Skin of body (tissue), 2 donors: ENCODE results near the gene VWC2. TPM values are rescaled to one million over a fixed set of nuclear protein-coding genes. Genes with fewer than 3 reads are reported as not detected.

ENCODE experiments used
- DNase-seq: peaks from one replicate; lab custom pipeline; 2025; lab: John Stamatoyannopoulos, UW
- total RNA-seq: library from RNA; depleted of rRNA; stranded (reverse); fragments of >200 nt; gene quantifications from one replicate; pipeline ENCODE4 v1.2.3, GENCODE V29; 2014

The VWC2 gene
- total RNA-seq, 1 donor from 2014 or later = 0.49 TPM

DNA sequence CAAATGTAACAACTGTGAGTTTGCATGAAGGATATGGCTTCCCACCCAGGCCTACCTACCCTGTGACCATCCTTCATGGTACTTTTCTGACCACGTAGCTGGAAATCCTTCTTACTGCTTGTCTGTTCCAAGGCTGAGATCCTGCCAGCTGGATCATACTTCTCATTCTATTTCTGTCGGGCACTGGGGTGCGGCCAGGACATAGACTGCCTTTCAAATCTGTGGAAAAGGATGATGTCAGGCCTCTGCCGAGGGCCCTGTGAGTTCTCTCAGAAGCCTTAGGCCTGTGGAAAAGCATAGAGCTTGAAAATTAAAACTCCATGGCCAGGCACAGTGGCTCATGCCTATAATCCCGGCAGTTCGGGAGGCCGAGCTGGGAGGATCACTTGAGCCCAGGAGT lies 10.0 kb downstream of the VWC2 start:
- no peak for DNase-seq

DNA sequence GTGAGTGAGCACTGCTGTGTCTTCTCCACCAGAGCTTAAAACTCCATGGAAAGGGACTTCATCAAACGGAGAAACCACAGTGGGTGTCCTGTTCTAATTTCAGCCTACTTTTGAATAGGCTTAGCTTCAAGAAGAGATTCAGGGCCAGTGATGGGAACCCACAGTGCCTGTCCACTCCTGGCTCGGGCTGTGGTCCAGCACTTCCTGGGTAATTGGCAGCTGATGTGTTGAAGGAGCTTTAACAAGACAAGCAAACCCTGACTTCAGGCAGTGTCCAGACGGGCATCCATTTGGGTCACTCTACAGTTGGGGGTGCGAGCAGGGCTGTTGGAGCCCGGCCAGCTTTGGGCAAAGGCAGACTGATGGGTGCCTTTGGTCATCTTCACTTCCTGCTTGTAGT lies 14.5 kb downstream of the VWC2 start:
- no peak for DNase-seq

DNA sequence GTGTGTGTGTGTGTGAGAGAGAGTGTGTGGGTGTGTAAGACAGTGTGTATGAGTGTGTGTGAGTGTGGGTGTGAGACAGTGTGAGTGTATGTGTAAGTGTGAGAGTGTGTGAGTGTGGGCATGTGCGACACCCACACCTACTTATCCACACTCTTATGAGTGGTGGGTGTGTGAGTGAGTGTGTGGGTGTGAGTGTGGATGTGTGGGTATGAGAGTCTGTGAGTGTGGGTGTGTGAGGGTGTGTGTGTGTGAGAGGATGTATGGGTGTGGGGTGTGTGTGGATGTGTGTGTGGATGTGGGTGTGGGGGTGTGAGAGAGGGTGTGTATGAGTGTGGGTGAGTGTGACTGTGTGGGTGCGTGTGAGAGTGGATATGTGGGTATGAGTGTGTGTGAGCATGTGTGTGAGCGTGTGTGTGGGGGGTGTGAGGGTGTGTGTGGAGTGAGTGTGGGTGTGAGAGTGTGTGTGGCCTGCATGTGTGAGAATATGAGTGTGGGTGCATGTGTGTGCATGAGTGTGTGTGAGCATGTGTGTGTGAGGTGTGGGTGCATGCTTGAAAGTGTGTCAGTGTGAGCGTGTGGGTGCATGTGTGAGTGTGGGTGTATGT lies 15.1 kb downstream of the VWC2 start:
- no peak for DNase-seq

DNA sequence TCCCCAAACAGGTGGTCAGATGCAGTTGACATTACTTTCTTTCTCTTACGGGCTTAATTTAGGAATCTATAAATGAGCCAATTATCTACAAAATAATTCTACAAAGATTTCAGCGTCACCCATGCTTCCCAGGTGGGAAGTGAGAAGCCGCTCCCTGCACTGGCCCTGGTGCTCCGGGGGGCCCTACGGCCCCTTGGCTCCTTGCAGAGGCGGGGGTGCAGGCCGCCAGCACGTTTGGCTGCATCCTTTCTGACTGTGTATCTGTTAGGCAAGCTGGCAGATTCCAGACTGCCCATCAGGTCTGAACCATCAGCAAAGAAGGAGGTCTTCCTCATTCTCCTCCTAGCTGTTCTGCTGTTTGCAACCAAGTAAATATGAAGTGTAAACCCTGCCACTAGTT lies 16.3 kb downstream of the VWC2 start:
- no peak for DNase-seq

DNA sequence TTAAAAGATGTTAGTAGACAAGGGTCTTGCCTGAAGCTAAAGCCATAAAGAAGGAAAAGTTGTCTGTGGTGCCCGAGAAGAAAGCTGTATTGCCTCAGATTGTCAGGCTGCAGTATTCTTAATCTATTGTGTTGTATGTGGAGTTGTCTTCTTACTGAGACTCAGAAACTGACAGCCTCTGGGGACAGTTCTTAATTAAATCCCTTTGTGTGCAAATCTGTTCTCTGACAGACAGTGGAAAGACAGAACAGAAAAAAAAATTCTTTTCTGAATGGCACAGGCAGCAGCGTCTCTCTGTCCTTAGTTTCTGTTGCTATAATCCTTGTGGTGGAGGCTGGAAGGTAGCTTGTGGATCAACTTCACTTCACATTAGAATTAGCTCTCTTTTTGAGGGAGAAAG lies 16.8 kb downstream of the VWC2 start:
- DNase-seq = peak; percentile 26

DNA sequence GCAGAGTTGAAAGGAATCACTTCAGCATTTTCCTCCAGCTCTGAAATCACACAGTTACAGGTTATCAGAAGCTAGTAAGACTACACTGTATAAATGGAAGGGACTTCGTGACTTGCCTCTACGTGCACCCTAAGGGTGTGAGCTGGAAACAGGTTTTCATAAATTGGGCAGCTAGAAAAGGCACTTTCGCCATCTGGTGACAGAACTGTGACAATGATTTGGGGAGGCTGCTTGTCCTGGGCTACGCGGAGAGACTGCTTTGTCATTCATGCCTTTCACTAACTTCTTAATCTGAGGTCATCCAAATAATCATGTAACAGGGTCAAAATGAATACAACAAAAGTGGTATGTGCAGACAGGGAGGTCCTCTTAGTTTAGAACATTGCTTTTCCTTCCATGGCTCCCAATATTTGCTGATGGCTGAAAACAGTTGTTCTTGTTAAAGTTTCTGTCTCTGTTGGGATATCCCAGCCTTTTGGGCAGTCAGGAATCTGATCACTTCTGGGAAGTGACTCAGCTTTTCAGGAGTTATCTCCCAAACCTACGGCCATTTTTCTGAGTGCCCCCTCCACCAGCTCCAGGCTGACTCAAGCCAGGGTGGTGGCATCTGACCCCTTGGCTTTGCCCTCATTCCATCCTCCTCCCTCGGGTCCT lies 17.8 kb downstream of the VWC2 start:
- peak; percentile 44 for DNase-seq

DNA sequence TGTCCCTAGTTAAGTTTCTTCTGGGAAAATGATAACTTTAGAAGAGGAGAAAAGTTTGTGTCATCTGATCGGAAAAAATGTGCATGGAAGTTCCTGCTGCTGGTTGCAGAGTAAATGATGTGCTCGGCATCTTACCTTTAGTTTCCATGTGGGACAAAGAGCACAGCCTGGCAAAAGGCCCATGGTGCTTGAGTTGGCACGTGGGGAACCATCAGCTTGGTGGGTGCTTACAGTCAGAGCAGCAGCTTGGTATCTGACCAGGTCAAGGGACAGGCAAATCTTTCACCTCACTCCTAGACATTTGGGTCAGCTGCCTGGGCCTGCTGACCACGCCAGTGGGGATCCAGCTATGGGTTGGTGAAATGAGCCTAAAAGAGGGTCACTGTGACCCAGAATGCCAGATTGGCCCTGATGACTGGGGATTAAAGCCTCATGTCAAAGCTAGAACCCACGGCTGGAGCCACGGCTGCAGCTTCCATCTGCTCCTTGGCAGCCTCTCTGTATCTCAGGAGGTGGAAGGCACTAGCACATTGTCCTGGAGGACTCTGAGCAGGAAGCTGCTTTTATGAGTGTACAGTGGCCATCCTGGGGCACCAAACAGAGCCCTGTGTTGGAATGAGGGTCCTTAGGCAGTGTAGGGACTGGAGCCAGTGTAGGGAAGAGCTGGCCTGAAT lies 24.7 kb downstream of the VWC2 start:
- DNase-seq = no peak

DNA sequence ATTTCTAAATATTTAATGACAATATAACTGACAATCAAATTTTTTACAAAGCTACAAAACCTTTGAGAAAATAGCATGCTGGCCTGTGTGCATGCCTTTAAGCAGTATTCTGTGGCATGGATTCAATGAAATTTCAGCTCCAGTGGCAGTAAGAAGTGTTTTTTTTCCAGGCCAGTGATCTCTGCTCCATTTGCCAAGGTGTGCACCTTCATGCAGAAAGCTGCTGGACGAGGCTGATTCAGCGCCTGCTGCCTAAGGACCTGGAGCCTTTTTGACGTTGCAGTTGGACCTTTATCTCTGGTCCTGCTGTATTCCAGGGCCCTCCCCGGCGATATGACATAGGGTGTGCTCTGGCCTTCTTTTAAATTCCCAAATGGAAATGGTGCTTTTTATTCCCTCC lies 26.6 kb downstream of the VWC2 start:
- DNase-seq = no peak

DNA sequence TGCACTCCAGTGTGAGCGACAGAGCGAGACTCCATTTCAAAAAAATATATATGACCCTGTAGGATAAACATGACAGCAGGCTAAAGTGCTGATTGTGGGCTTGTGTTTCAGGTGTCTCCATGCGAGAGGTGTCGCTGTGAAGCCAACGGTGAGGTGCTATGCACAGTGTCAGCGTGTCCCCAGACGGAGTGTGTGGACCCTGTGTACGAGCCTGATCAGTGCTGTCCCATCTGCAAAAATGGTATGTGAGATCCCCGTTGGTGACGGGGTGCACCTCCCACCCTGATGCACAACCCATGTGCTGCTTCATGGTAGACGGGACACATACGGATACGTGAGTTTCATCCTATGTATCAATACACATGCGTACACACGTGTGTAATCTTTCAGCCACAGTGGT lies 29.2 kb downstream of the VWC2 start:
- no peak for DNase-seq

DNA sequence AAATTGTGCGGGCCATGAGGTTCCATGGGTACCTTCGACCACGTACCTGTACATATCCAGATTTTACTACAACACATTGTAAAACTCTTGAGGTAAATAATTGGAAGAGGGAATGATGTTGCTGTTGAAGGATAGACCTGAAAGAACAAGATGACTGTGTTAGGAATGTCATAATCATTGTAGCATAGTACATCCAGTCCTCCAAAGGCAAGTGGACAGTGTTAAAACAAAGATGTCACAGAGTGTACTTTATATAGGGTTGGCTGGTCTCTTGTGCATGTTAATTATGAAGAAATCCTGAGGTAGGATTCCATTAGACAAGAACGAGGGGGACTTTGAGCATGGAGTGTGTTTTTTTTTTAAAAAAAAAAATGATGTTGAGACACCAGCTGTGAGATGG lies 30.4 kb downstream of the VWC2 start:
- DNase-seq = no peak

DNA sequence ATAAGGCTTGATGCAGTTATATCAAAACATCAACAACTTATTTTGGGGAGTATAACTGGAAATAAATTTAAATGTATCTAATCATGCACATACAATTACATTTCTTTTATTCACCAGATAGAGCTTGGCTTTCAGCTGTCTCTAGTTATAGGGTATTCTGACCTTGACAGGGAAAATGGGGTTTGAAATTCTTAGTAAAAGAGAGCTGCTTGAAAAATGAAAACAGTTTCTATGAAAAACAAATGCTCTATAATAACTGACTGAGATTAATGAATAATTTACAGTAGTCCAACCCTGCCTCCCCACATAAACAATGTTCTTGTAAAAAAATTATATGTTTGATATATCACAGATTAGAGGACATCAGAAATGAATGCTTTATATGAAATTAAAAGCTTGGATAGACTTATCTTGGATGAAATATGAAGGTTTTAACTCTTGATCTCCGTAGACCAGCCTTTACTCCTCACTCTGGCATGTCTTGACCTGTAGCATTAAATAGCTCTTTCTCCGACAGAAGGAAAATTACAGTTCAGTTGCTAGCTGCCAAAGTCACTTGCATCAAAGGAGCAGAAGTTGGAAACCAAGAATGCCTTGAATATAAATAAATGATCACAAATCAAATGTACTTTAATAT lies 32.1 kb downstream of the VWC2 start:
- no peak for DNase-seq

DNA sequence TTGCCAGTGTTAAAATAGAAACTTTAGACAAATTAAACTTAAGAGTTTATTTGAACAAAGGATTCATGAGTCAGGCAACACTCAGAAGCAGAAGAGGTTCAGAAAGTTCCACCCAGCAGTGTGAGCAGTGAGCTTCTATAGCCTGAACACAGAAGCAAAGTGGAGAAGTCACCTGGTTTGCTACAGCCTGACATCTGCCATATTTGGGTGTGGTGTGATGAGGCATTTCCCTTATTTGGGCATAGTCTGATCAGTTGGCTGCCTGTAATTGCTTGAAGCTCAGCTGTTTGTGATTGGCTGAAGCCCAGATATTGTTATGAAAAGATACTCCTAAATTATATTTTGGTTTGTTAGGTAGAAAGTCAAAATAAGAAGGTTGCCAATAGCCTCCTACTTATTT lies 39.1 kb downstream of the VWC2 start:
- no peak for DNase-seq

DNA sequence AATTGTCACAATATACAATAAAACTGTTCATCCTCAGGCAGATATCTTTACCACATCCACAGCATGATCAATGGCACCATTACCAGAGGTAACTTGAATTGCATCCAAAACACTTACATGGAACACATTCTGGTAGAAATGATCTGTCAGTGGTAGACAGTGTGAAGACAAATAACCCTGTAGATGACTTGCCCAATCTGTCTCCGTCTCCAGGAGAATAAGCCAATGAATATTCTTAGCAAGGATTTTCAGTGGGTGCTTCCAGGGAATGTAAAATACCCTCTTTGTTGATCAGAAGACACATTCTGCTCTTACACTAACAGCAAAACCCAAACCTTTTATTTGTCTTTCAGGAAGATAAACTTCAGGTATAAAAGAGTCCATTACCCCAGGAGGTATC lies 43.8 kb downstream of the VWC2 start:
- no peak for DNase-seq

DNA sequence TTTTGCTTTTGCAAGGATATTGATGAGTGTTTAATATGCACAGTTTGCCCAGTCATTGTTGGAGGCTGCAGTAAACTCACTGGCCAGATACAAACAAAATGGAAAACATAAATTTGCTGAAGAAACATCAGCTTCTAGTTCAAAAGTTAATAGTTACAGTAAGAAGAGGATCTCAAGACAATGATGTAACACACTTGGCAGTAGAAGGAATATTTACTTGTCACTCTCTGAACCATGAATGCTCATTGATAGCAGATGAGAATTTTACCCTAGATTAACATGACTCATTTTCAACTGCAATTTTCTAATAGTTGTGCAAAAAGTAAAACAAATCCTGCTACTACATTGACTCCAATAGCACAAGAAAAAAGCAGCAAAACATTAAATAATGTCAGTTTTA lies 47.7 kb downstream of the VWC2 start:
- DNase-seq = peak; percentile 89

DNA sequence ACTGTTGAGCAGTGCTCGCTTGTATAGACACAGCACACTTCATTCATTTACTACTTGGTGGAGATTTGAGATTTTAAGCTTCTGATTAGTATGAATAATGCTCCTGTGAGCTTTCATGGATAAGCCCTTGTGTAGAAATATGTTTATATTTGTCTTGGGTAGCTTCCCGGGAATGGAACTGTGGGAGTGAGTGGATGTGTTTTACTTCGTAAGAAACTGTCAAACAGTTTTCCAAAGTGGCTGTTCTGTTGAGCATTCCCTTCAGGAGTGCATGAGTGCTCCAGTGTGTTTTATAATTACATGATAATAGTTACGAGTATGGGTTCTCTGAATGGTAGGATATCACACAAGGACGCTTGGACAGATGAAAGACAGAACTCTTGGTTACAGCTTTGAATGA lies 49.4 kb downstream of the VWC2 start:
- DNase-seq = no peak

DNA sequence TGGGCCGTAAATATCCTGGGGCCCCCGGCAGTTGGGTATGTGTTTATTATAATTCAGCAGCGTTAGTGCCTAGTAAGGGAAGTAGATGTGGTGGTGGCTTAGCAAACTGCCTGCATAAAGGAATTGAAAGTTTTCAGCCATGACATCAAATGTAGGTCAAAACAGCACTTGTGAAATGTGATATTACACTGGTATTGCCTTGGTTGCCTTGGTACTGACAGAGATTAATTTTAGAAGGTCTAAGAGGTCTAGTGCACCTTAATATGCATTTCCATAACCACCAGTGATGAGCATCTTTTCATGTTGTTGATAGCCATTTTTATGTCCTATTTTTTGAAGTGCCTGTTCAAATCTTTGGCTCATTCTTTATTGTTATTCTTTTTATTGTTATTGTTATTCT lies 50.1 kb downstream of the VWC2 start:
- DNase-seq = no peak

DNA sequence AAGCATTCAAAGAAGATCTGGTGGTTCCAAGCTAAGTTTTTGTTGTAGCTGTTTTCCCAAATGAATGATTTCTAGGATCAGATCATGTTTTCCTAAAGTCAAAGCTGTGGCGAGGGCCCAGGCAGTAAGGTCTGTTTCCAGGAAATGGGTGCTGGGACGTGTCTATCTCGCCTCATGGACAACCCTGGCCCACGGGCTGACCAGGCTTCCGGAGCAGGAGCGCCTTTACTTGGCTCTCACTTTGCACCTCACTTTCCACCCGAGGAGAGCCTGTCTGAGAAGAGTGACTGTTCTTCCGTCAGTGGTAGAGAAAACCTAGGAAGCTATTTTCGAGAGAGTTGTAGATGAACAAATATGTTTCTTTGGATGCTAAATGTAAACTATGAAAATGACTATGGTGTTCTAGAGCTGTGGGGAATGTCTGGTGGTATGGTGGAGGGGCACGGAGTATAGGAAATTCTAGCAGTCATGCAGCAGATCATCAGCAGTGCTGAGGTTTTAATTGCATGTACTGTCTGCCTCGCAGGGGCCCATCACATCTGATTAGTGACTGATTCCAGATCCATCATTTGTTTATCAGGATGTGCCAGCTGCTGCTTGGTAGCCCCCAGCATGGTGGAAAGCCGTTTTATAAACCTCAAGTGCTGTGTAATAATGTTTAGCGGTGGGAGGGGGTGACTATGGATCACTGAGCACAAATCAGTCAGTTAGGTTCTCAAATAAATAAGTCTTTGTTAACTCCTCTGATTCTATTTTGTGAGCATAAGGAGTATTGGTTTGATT lies 66.6 kb downstream of the VWC2 start:
- no peak for DNase-seq

DNA sequence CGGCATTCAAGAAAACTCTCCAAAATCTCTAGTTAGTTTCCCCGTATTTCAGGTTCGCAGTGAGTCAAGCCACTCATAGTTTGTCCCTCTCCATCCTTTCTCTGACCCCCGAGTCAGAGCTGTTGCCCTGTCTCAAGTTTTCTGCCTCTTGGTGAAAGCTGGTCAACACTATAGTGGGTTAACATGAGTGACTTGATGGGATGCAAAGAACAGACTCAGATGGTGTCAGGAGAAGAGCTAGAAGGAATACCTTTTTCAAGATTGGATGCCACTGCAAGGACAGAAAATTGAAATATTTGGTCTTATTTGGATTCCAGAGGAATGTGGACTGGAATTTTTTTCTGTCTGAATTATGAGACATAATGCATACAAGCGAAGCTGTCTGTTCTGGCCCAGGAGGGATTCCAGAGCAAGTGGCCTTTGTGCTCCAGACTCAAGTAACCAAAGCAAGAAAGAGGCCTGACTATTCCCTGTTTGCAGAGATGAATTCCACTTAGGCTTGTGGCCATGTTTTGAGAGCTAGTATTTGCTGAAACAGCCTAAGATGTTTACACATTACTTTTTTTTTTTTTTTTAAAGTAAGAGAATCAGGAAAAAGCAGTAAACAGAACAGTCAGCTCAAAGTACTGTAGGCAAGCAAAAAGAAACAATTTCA lies 67.4 kb downstream of the VWC2 start:
- no peak for DNase-seq

DNA sequence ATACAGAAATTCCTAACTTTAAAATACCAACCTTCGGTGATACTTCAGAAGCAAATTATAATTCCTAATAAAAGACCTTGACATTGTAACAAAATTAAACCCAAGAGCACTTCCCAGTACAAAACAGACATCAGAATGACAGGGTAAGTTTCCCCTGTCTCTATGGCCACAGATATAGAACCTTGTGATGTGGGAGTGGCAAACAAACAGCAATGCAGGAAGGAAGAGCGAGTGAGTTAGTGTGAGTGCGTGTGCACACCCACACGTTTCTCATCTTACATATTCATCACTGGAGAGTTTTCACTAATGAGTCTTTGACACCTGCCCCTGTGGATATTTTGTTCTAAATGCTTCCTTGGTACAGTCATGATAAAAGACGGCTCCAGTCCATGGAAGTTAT lies 72.2 kb downstream of the VWC2 start:
- no peak for DNase-seq

DNA sequence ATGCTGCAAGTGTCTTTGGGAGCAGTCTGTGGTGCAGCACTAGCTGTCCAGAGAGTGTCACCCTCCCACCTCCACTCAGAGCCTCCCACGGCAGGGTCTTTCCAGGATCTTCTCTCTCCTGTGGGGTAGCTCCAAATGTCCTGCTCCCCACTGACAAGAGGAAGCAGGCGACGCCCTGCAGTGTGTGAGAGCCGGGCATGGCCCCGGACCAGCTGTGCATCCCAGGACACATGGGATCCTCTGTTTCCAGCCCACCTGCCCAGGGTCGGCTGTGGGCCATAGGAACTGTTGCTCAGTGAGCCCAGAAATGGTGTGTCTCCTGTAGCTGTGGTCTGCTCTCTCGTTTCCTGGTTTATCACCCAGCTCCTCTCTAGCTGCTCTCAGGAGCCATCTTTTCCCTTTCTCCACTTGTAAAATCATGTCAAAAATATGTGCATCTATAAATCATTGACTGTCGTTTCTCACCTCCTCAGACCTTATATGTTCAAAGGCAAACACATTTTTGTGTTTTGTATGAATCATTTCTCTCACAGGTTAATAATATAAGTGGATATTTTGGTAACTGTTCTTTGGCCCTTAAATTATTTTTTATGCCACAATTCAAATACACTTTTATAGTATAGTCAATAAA lies 74.9 kb downstream of the VWC2 start:
- no peak for DNase-seq
